HG02610 (cell line): ENCODE measurements around the gene NSUN5.
"Not testable (repeated sequence)": the region's sequence is repeated elsewhere in the genome, so short reads cannot be mapped to it uniquely, and the experiment has no call there.

ENCODE experiments used
- ATAC-seq: cut with Tn5 transposase; IDR thresholded peaks from one replicate; pipeline ENCODE4 v1.9.1; 2021; ENCODE audit warnings: mild to moderate bottlenecking, moderate library complexity; ENCODE audit not compliant: unreplicated experiment

The NSUN5 gene

GRCh38 chr7:73308665-73309214, at the start of gene NSUN5:
NSUN5 (minus strand) TSS chr7:73308826; CDS start chr7:73308790, 36 bp downstream.
- peak; percentile 81 for ATAC-seq

GRCh38 chr7:73356159-73356558, 47.5 kb upstream of the NSUN5 start:
- no peak for ATAC-seq

- no peak for ATAC-seq
These were observed 46.2 kb upstream of the NSUN5 start for GRCh38 chr7:73354821-73355220.

- no peak for ATAC-seq
These were observed 45.6 kb upstream of the NSUN5 start for GRCh38 chr7:73354196-73354595.

- ATAC-seq = no peak
These were observed 44.6 kb upstream of the NSUN5 start for GRCh38 chr7:73353243-73353642.

- no peak for ATAC-seq
These were observed 44.2 kb upstream of the NSUN5 start for GRCh38 chr7:73352784-73353183.

GRCh38 chr7:73351447-73352167, 43.0 kb upstream of the NSUN5 start:
- ATAC-seq = no peak

GRCh38 chr7:73350306-73351068, 41.9 kb upstream of the NSUN5 start:
- ATAC-seq = no peak

GRCh38 chr7:73349763-73350162, 41.1 kb upstream of the NSUN5 start:
- no peak for ATAC-seq

GRCh38 chr7:73345951-73346350, 37.3 kb upstream of the NSUN5 start:
- no peak for ATAC-seq

- no peak for ATAC-seq
These were observed 36.9 kb upstream of the NSUN5 start for GRCh38 chr7:73345538-73345937.

GRCh38 chr7:73343671-73344380, 35.2 kb upstream of the NSUN5 start:
- no peak for ATAC-seq

GRCh38 chr7:73342645-73343044, 34.0 kb upstream of the NSUN5 start:
- no peak for ATAC-seq

- no peak for ATAC-seq
These were observed 33.3 kb upstream of the NSUN5 start for GRCh38 chr7:73341877-73342276.

GRCh38 chr7:73340514-73340913, 31.9 kb upstream of the NSUN5 start:
- ATAC-seq = no peak

GRCh38 chr7:73338321-73338720, 29.7 kb upstream of the NSUN5 start:
- no peak for ATAC-seq

- no peak for ATAC-seq
These were observed 23.8 kb upstream of the NSUN5 start for GRCh38 chr7:73332447-73332846.

GRCh38 chr7:73330772-73331171, 22.1 kb upstream of the NSUN5 start:
- ATAC-seq = no peak

GRCh38 chr7:73329861-73330581, 21.4 kb upstream of the NSUN5 start:
- no peak for ATAC-seq

- no peak for ATAC-seq
These were observed 20.1 kb upstream of the NSUN5 start for GRCh38 chr7:73328696-73329095.

GRCh38 chr7:73327922-73328321, 19.3 kb upstream of the NSUN5 start, which contains the start of the genes FKBP6 and TRIM50:
FKBP6 (plus strand) TSS chr7:73328161; CDS start chr7:73328429, 268 bp downstream.
TRIM50 (minus strand) TSS chr7:73328082; CDS start chr7:73324787, 3,295 bp downstream.
- not testable (repeated sequence) for ATAC-seq
